GM15510 (cell line): ENCODE results near the gene ABAT.

Experiments used
- POLR2A ChIP-seq: IDR thresholded peaks from 3 replicates; pipeline ENCODE4 v1.6.1; 2011; ENCODE audit warnings: borderline replicate concordance; ENCODE audit not compliant: insufficient read length; ENCODE audit errors: extremely low read depth

The ABAT gene

GRCh38 chr16:8716052-8716451, 41.6 kb downstream of the ABAT start:
- TF ChIP-seq POLR2A = no peak

DNA sequence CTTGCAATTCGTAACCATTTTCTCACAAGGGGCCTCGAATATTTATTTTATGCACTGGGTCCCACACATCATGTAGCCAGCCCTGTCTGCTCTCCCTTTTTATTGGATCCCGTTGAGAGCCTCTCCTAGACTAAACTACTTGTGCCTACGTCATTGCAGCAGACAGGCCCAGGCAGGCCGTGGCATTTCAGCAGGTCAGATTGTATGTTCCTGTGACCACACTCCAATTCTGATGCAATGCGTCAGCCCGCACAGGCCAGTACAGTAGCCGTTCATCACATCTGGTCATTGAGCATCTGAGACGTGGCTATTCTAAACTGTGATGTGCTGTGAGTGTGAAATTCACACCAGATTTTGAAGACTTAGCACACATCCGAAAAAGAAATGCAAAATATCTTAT, 42.2 kb downstream of the ABAT start:
- TF ChIP-seq POLR2A = no peak

GRCh38 chr16:8717469-8717868, 43.1 kb downstream of the ABAT start:
- TF ChIP-seq POLR2A = no peak

- TF ChIP-seq POLR2A = no peak
Measured at GRCh38 chr16:8717892-8718415, 43.5 kb downstream of the ABAT start.

- no peak for TF ChIP-seq POLR2A
Measured at GRCh38 chr16:8718851-8719680, 44.6 kb downstream of the ABAT start.

DNA sequence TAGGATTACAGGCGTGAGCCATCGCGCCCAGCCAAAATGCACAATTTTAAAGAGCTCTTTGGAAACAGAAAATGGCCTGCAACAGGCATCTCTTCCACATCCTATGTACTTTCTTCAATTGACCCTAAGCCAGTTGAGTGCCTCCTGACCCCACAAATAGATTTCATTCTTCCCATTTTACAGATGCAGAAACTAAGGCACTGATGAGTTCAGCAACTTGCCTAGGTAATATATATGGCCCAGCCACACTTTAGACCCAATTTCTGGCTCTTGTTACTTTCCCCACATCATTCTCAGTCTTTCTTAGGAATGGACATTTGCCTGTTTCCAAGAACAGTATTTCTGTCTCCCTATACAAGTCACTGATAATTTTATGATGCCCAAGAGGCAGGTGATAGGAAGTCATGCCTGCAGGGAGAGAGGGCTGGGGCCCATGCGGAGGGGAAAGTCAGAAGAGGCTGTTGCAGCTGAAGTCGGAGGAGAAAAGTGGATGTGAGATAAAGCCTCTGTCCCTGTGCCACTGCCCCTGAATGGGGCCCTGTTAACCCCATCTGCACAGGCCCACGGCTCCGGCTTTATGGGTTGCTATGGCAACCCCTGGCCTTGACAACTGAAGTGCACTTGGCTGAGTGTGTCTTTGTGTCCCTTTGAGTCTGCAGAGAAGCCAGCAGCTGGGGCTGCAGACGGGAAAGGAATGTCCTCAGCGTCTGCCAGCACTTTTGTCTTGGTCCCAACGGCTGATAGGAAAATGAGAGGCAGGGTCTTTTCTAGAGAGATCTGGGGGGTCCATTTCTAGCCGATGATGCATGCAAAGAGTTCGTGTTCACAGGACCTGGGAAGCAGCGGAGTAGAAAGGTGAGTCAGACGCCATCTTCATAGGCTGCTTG, 45.9 kb downstream of the ABAT start:
- no peak for TF ChIP-seq POLR2A

DNA sequence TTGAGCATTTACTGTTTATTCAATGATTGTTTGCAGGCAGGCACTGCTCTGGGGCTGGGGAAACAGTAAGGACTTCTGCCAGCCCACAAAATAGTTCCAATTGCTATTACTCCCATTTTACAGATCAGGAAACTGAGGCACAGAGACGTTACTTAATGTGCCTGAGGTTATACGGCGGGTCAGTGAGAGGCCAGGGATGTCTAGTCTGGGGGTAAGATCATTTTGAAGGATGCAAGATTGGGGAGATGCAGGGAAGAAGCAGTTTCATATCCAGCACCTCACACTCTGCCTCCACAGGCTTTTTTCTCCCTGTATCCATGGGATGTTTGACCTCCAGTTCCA, 46.5 kb downstream of the ABAT start:
- TF ChIP-seq POLR2A = no peak

DNA sequence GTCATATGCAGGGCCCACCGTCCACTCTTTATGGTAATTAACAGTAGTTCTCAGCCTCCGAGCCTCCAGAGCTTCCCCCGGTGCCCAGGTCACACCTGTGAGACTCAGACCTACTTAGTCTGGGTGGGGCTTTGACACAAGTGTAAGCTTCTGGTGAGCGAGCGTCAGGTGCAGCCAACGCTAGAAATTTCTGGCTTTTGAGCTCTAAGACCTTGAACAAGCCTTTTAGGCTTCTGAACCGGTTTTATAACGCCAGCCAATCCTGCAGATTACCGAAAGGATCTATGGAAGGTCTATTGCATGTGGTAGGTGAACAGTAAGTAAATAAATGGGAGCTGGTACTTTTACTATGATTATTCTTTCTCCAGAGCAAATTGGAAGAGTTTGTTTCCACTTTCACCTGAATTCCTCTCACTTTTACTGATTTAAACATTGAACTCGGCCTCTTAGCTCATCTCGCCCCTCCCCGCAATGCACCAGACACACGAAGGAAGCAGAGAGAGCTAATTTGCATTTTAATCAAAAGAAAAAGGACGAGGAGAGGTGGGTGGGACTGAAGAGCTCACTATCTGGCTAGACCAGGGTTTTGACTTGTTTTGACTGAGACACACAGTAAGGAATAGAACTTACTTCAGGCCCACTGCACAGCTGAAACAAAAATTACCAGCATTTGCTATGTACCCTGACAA, 47.1 kb downstream of the ABAT start:
- no peak for TF ChIP-seq POLR2A

DNA sequence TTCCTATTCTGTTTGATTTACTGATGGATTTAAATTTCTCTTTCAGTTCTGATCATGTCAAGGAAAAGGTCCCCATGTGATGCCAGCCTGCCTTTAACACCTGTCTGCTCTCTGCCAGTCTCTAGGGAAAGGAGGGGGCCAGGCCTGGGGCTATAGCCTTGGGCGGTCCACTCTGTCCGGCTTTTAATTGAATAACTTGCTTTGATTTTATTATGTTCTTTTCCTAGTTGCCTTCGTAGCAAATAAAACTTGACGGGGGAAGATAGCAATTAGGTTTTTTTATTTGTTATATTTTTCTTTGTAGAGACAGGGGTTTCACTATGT, 47.6 kb downstream of the ABAT start:
- TF ChIP-seq POLR2A = no peak

GRCh38 chr16:8725513-8726178, 51.2 kb downstream of the ABAT start:
- TF ChIP-seq POLR2A = no peak

GRCh38 chr16:8727131-8727806, 52.9 kb downstream of the ABAT start:
- TF ChIP-seq POLR2A = no peak

GRCh38 chr16:8727857-8728618, 53.6 kb downstream of the ABAT start:
- TF ChIP-seq POLR2A = no peak

DNA sequence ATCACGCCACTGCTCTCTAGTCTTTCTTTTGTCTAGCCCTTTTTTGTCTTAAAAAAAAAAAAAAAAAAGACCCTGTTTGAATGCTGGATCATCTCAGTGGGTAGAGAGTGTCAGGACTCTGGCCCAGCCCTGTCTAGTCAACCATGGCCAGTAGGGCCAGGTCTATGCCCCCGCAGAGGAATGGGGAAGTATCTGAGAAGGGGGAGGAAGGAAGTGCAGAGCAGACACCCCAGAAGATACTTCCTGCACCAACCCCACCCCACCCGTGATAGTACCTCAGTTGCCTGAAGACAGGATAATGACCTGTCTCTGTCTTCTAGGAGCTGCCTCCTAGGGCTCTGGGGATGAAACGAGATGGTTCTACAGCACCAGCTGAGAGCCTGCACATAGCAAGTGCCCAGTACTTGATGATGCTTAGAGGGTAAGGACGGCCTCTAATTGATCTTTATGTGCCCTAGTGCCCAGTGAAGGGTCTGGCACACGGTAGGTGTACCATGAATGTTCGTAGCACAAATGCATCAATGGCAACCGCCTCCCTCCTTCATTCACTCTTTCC, 55.4 kb downstream of the ABAT start:
- no peak for TF ChIP-seq POLR2A

GRCh38 chr16:8730335-8730915, 56.0 kb downstream of the ABAT start:
- TF ChIP-seq POLR2A = no peak
